MM.1S (cell line): Measurements from ENCODE around the gene NPAT.

Source experiments
- DNase-seq: peaks from one replicate; pipeline ENCODE4 v3.0.0-alpha.2; 2015
- H2AFZ ChIP-seq: fragments of 300-600 bp; sonication (generic); 2 replicates; pipeline ENCODE4 v1.6.0; 2016; ENCODE audit warnings: antibody characterized with exemption, low read length
- H3F3A ChIP-seq: fragments of 300-600 bp; sonication (generic); 2 replicates; pipeline ENCODE4 v1.6.1; 2016; ENCODE audit warnings: mild to moderate bottlenecking, antibody characterized with exemption, low read length, moderate library complexity, mixed read lengths; ENCODE audit not compliant: insufficient read depth
- H3K27ac ChIP-seq: fragments of 300-600 bp; sonication (generic); 2 replicates; pipeline ENCODE4 v1.5.1; 2016; ENCODE audit warnings: mild to moderate bottlenecking, low read length
- H3K27me3 ChIP-seq: fragments of 300-600 bp; sonication (generic); replicated peaks from 2 replicates; pipeline ENCODE4 v1.6.0; 2016; ENCODE audit warnings: low read length; ENCODE audit not compliant: insufficient read depth
- H3K36me3 ChIP-seq: fragments of 300-600 bp; sonication (generic); replicated peaks from 2 replicates; pipeline ENCODE4 v1.6.1; 2016; ENCODE audit warnings: mild to moderate bottlenecking, low read length, mixed read lengths; ENCODE audit not compliant: insufficient read depth
- H3K4me1 ChIP-seq: fragments of 300-600 bp; sonication (generic); 2 replicates; pipeline ENCODE4 v1.6.1; 2016; ENCODE audit warnings: low read length, mixed read lengths
- H3K4me2 ChIP-seq: fragments of 300-600 bp; sonication (generic); 2 replicates; pipeline ENCODE4 v1.6.0; 2016; ENCODE audit warnings: low read depth, low read length
- H3K4me3 ChIP-seq: fragments of 300-600 bp; sonication (generic); 2 replicates; pipeline ENCODE4 v1.5.1; 2016; ENCODE audit warnings: low read length, mixed read lengths
- H3K79me2 ChIP-seq: fragments of 300-600 bp; sonication (generic); 2 replicates; pipeline ENCODE4 v1.6.1; 2016; ENCODE audit warnings: mixed run types, low read length, mixed read lengths
- H3K9ac ChIP-seq: fragments of 300-600 bp; sonication (generic); 2 replicates; pipeline ENCODE4 v1.6.1; 2016; ENCODE audit warnings: low read length, mixed read lengths
- H3K9me2 ChIP-seq: fragments of 300-600 bp; sonication (generic); replicated peaks from 2 replicates; pipeline ENCODE4 v1.6.1; 2016; ENCODE audit warnings: mild to moderate bottlenecking, low read length, mixed read lengths; ENCODE audit not compliant: insufficient read depth
- H3K9me3 ChIP-seq: fragments of 300-600 bp; sonication (generic); replicated peaks from 2 replicates; pipeline ENCODE4 v1.6.1; 2016; ENCODE audit warnings: mild to moderate bottlenecking, low read length, mixed read lengths; ENCODE audit not compliant: insufficient read depth
- H4K20me1 ChIP-seq: fragments of 300-600 bp; sonication (generic); 2 replicates; pipeline ENCODE4 v1.6.1; 2016; ENCODE audit warnings: mild to moderate bottlenecking, low read length, moderate library complexity, mixed read lengths; ENCODE audit not compliant: insufficient read depth
- CTCF ChIP-seq: fragments of 300-600 bp; sonication (generic); IDR thresholded peaks from 2 replicates; pipeline ENCODE4 v1.5.1; 2016; ENCODE audit warnings: antibody characterized with exemption, low read length, mixed read lengths
- EZH2 ChIP-seq: fragments of 300-600 bp; sonication (generic); optimal IDR thresholded peaks from 2 replicates; pipeline ENCODE3; 2017; ENCODE audit warnings: low read depth, mild to moderate bottlenecking, antibody characterized with exemption, low read length, mixed read lengths
- EZH2phosphoT487 ChIP-seq: fragments of 300-600 bp; sonication (generic); IDR thresholded peaks from 2 replicates; pipeline ENCODE4 v1.6.1; 2018; ENCODE audit warnings: antibody characterized with exemption, low read length

Gene NPAT

GRCh38 chr11:108213784-108214183, 8.7 kb downstream of the NPAT start:
- H3K4me1 ChIP-seq: no peaks in the 10 kb centered on the region
- H2AFZ ChIP-seq: no peak overlapping the region
- H3K9me2 ChIP-seq: no peaks in the 10 kb centered on the region
- no peaks in the 10 kb centered on the region for H3K27me3 ChIP-seq
- H3K9ac ChIP-seq: no peak overlapping the region
- no peak overlapping the region for H3K4me2 ChIP-seq
- no peak for TF ChIP-seq EZH2
- TF ChIP-seq EZH2phosphoT487: no peak
- TF ChIP-seq CTCF: no peak
- H3K9me3 ChIP-seq: no peaks in the 10 kb centered on the region
- H3K4me3 ChIP-seq: no peak overlapping the region
- DNase-seq: no peak
- H4K20me1 ChIP-seq: no peaks in the 10 kb centered on the region; the same call in 1 of the 2 replicates
- H3K79me2 ChIP-seq: peaks cover 92% of the 10 kb centered on the region
- H3K27ac ChIP-seq: no peak overlapping the region
- no peaks in the 10 kb centered on the region for H3F3A ChIP-seq
- H3K36me3 ChIP-seq: 0 out of 2 replicates have a peak, but pooled peaks cover 4% of the 10 kb centered on the region

- H3K9ac ChIP-seq: no peak overlapping the region
- no peaks in the 10 kb centered on the region for H3K9me3 ChIP-seq
- no peak overlapping the region for H2AFZ ChIP-seq
- H3F3A ChIP-seq: no peaks in the 10 kb centered on the region
- H4K20me1 ChIP-seq: no peaks in the 10 kb centered on the region
- H3K9me2 ChIP-seq: no peaks in the 10 kb centered on the region
- H3K27me3 ChIP-seq: no peaks in the 10 kb centered on the region
- H3K4me2 ChIP-seq: no peak overlapping the region
- no peak for TF ChIP-seq EZH2
- TF ChIP-seq EZH2phosphoT487: no peak
- no peak for TF ChIP-seq CTCF
- no peak overlapping the region for H3K4me3 ChIP-seq
- H3K79me2 ChIP-seq: peaks cover 89% of the 10 kb centered on the region
- H3K4me1 ChIP-seq: no peaks in the 10 kb centered on the region
- DNase-seq: no peak
- no peak overlapping the region for H3K27ac ChIP-seq
- peaks cover 28% of the 10 kb centered on the region for H3K36me3 ChIP-seq
Observed at GRCh38 chr11:108210441-108210840, 12.0 kb downstream of the NPAT start.

GRCh38 chr11:108207683-108208060, 14.8 kb downstream of the NPAT start:
- TF ChIP-seq EZH2 (no peak), EZH2phosphoT487 (no peak), CTCF (no peak)
- Histone ChIP-seq H4K20me1 (no peaks in the 10 kb centered on the region), H2AFZ (no peak overlapping the region), H3K9me3 (no peaks in the 10 kb centered on the region), H3K79me2 (peaks cover 77% of the 10 kb centered on the region), H3F3A (no peaks in the 10 kb centered on the region), H3K36me3 (peaks cover 29% of the 10 kb centered on the region), H3K27me3 (no peaks in the 10 kb centered on the region), H3K27ac (no peak overlapping the region), H3K4me2 (no peak overlapping the region), H3K9ac (no peak overlapping the region), H3K4me3 (no peak overlapping the region), H3K9me2 (no peaks in the 10 kb centered on the region), H3K4me1 (no peaks in the 10 kb centered on the region)
- no peak for DNase-seq
